Kidney (tissue), 14 donors: ENCODE results near the gene DAG1. TPM values are rescaled to one million over a fixed set of nuclear protein-coding genes. Genes with fewer than 3 reads are reported as not detected.
A peak's percentile ranks its signal among the peaks of the same experiment; 100 is the strongest.

ENCODE experiments used
- DNase-seq, 5 donors: peaks; one replicate each; pipeline ENCODE4 v3.0.0-alpha.2; 2013 to 2020
- FAIRE-seq: peaks from 2 replicates; lab custom pipeline; 2012; peaks lifted over from hg19 to GRCh38; lab: Jason Lieb, UNC
- H3K27ac ChIP-seq, 2 donors: one replicate each; pipeline ENCODE4 v1.7.0; 2013; ENCODE audit warnings: low read depth in 2 of 2, low read length in 2 of 2, inconsistent platforms in 1 of 2
- H3K27me3 ChIP-seq: one replicate; pipeline ENCODE4 v1.7.1; 2013; ENCODE audit warnings: low read length, inconsistent platforms; ENCODE audit not compliant: control insufficient read depth, insufficient read depth
- H3K36me3 ChIP-seq, 3 donors: one replicate each; pipeline versions ENCODE4 v1.7.0 to v1.7.1; 2013; ENCODE audit warnings: low read length in 3 of 3, control low read depth in 1 of 3, inconsistent platforms in 1 of 3; ENCODE audit not compliant: insufficient read depth in 3 of 3, control insufficient read depth in 2 of 3
- H3K4me1 ChIP-seq, 3 donors: one replicate each; pipeline versions ENCODE4 v1.7.0 to v1.7.1; 2013; ENCODE audit warnings: low read length in 3 of 3, inconsistent platforms in 1 of 3, low read depth in 1 of 3; ENCODE audit not compliant: control insufficient read depth in 2 of 3, insufficient read depth in 2 of 3
- H3K4me3 ChIP-seq, 3 donors: one replicate each; pipeline versions ENCODE4 v1.7.0 to v1.8.1; 2013; ENCODE audit warnings: low read length in 3 of 3, control low read depth in 1 of 3, inconsistent platforms in 1 of 3
- H3K9ac ChIP-seq, 3 donors: one replicate each; pipeline versions ENCODE4 v1.7.0 to v1.7.1; 2013; ENCODE audit warnings: low read length in 3 of 3, control low read depth in 1 of 3, inconsistent platforms in 1 of 3
- H3K9me3 ChIP-seq, 3 donors: one replicate each; pipeline versions ENCODE4 v1.7.0 to v1.7.1; 2013; ENCODE audit warnings: low read length in 3 of 3, control low read depth in 1 of 3, inconsistent platforms in 1 of 3; ENCODE audit not compliant: control insufficient read depth in 2 of 3, insufficient read depth in 1 of 3
- CTCF ChIP-seq: IDR thresholded peaks from 3 replicates; pipeline ENCODE4 v1.5.1; 2012; ENCODE audit warnings: mild to moderate bottlenecking, moderate library complexity, borderline replicate concordance; ENCODE audit not compliant: insufficient read depth; ENCODE audit errors: extremely low read depth
- intact Hi-C: fragments of 100-400 bp; cut with DNase I; formaldehyde crosslinking; loops from one replicate; pipeline ENCODE4 v1.11.1; 2022
- polyA plus RNA-seq: library from polyadenylated mRNA; stranded (reverse); fragments of 350-450 nt; fragmentation: Illumina TruSeq; extraction: RNeasy Lipid Tissue Mini Kit (QIAGEN cat#74804); gene quantifications from one replicate; pipeline ENCODE4 v1.2.3, GENCODE V29; 2014; ENCODE audit warnings: low read depth, low replicate concordance; ENCODE audit not compliant: insufficient read depth
- total RNA-seq: library from RNA; stranded (reverse); fragmentation: NEBNext Ultra II Directional; extraction: Animal tissue kit (Norgen Biotek cat#: 25700); gene quantifications from one replicate; pipeline ENCODE4 v1.2.1, GENCODE V29; 2021
- donor health status: control.
- donor health status: control.
- donor health status: control.
- donor health status: control.
- donor health status: control.
- donor health status: DM: yes; HTN: yes; CAD: no.
- donor health status: Normal renal cell carcinoma (clear cell type).

The DAG1 gene
- total and polyA plus RNA-seq, 2 donors from 2014 or later, result 40.4 to 122 TPM

DNA sequence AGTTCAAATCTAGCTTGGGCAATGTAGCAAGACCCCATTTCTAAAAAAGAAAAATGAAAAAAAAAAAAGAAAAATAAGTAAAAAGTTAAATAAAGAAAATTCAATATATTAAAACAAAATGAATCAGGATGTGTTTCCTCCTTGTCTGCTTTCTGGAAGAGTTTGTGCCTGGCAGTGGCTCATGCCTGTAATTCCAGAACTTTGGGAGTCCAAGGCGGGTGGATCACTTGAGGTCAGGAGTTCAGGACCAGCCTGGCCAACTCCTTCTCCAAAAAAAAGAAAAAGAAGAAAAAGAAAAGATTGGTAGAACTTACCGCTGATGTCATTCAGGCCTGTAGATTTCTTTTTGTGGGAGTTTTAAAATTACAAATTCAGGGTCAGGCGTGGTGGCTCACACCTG, 36.8 kb downstream of the DAG1 start:
- Histone ChIP-seq H3K9ac (no peak overlapping the region), H3K9me3 (no peaks in the 10 kb centered on the region), H3K4me3 (no peak overlapping the region), H3K27ac (no peak overlapping the region), H3K36me3 (peaks cover 0 to 13% (median 0%) of the 10 kb centered on the region in 3 donors), H3K4me1 (no peaks in the 10 kb centered on the region), H3K27me3 (no peaks in the 10 kb centered on the region)
- DNase-seq (no peak), FAIRE-seq (no peak)
- TF ChIP-seq CTCF, result no peak
- intact Hi-C loops, result no loop called here

GRCh38 chr3:49509028-49509561, 39.0 kb downstream of the DAG1 start:
- Histone ChIP-seq H3K4me1 (no peaks in the 10 kb centered on the region), H3K4me3 (no peak overlapping the region), H3K27me3 (no peaks in the 10 kb centered on the region), H3K27ac (no peak overlapping the region), H3K36me3 (peaks cover 0 to 13% (median 5%) of the 10 kb centered on the region in 3 donors), H3K9me3 (no peaks in the 10 kb centered on the region), H3K9ac (no peak overlapping the region)
- no peak for FAIRE-seq
- no peak for DNase-seq
- intact Hi-C loops, result no loop called here
- TF ChIP-seq CTCF, result no peak

- intact Hi-C loops, result no loop called here
- Histone ChIP-seq H3K27ac (no peak overlapping the region), H3K27me3 (no peaks in the 10 kb centered on the region), H3K4me3 (no peak overlapping the region), H3K4me1 (no peaks in the 10 kb centered on the region), H3K36me3 (peaks cover 0 to 18% (median 8%) of the 10 kb centered on the region in 3 donors), H3K9me3 (no peaks in the 10 kb centered on the region), H3K9ac (no peak overlapping the region)
- no peak for FAIRE-seq
- peak in 3 of 5 donors; percentile 30 to 89 (median 64) for DNase-seq
- no peak for TF ChIP-seq CTCF
These were observed 41.6 kb downstream of the DAG1 start for GRCh38 chr3:49511639-49512038.
